CD4-positive, alpha-beta T cell (primary cell): ENCODE data around the gene NIN. TPM values are rescaled to one million over a fixed set of nuclear protein-coding genes. Genes with fewer than 3 reads are reported as not detected.

Experiments used
- ATAC-seq: fragments of 200-7000 bp; cut with Tn5 transposase; one replicate; pipeline ENCODE4 v1.10.0; 2022; ENCODE audit warnings: mild to moderate bottlenecking; ENCODE audit not compliant: poor library complexity
- CTCF ChIA-PET: fragments of 350-600 bp; sonication (Branson Sonifier 250); formaldehyde crosslinking; loops from one replicate; lab custom pipeline; 2021; ENCODE audit warnings: antibody characterized with exemption, inconsistent platforms; lab: Charles Lee
- POLR2A ChIA-PET: fragments of 350-600 bp; sonication (Branson Sonifier 250); formaldehyde crosslinking; loops from one replicate; lab custom pipeline; 2021; ENCODE audit warnings: antibody characterized with exemption, inconsistent platforms; lab: Charles Lee
- DNase-seq, 14 experiments: peaks; one replicate each; pipeline ENCODE4 v3.0.0-alpha.2; 2013 to 2020; ENCODE audit warnings: mixed read lengths in 2 of 14
- H3K27ac ChIP-seq, 2 donors: one replicate each; pipeline versions ENCODE4 v1.5.1 to v1.7.0; 2013; ENCODE audit warnings: low read length in 2 of 2, low read depth in 1 of 2, mild to moderate bottlenecking in 1 of 2
- H3K27me3 ChIP-seq, 2 experiments: 1 replicate in 1 of 2; 2 replicates in 1 of 2; pipeline versions ENCODE4 v1.6.1 to v1.7.0; 2013; ENCODE audit warnings: low read length in 2 of 2, control low read depth in 1 of 2, mild to moderate bottlenecking in 1 of 2, moderate library complexity in 1 of 2; ENCODE audit not compliant: insufficient read depth in 2 of 2, control insufficient read depth in 1 of 2
- H3K36me3 ChIP-seq: one replicate; pipeline ENCODE4 v1.6.1; 2013; ENCODE audit warnings: low read length, control low read depth; ENCODE audit not compliant: insufficient read depth
- H3K4me1 ChIP-seq: one replicate; pipeline ENCODE4 v1.6.1; 2013; ENCODE audit warnings: low read length, control low read depth; ENCODE audit not compliant: insufficient read depth
- H3K4me3 ChIP-seq: one replicate; pipeline ENCODE4 v1.5.1; 2013; ENCODE audit warnings: mild to moderate bottlenecking, low read length, moderate library complexity
- H3K9me3 ChIP-seq, 2 experiments: 1 replicate in 1 of 2; 2 replicates in 1 of 2; pipeline versions ENCODE4 v1.6.1 to v1.7.0; 2013; ENCODE audit warnings: low read length in 2 of 2, mild to moderate bottlenecking in 2 of 2, control low read depth in 1 of 2, moderate library complexity in 1 of 2; ENCODE audit not compliant: control insufficient read depth in 1 of 2, insufficient read depth in 1 of 2
- H3K27ac Mint-ChIP-seq: one replicate; pipeline ENCODE4 v1.8.0; 2020; ENCODE audit warnings: mixed read lengths
- H3K27me3 Mint-ChIP-seq: one replicate; pipeline ENCODE4 v1.8.0; 2021; ENCODE audit warnings: mixed read lengths
- H3K36me3 Mint-ChIP-seq: one replicate; pipeline ENCODE4 v1.8.0; 2021; ENCODE audit warnings: low read depth, mixed read lengths
- H3K4me1 Mint-ChIP-seq: one replicate; pipeline ENCODE4 v1.8.0; 2021; ENCODE audit warnings: low read depth, mixed read lengths
- H3K4me3 Mint-ChIP-seq: one replicate; pipeline ENCODE4 v1.8.0; 2020; ENCODE audit warnings: mild to moderate bottlenecking, mixed read lengths
- H3K9me3 Mint-ChIP-seq: one replicate; pipeline ENCODE4 v1.8.0; 2020; ENCODE audit warnings: mixed read lengths
- CTCF ChIP-seq: fragments of 200-600 bp; IDR thresholded peaks from one replicate; pipeline ENCODE4 v1.8.0; 2022; ENCODE audit warnings: antibody characterized with exemption, mild to moderate bottlenecking
- intact Hi-C, 2 experiments: fragments of 100-400 bp; cut with DNase I in 1 of 2; cut with micrococcal nuclease in 1 of 2; formaldehyde crosslinking; loops; one replicate each; pipeline versions ENCODE4 v1.15.1 to v1.9.0; 2023 to 2025; cut with DNase I, micrococcal nuclease
- total RNA-seq, 174 experiments: library from RNA in 2 of 174; stranded (reverse) in 2 of 174; gene quantifications; one replicate each; pipeline ENCODE4 v1.2.3 and lab custom pipeline; 2021 to 2026

NIN gene
- total RNA-seq, 2 experiments from 2014 or later: 96.8 to 98.5 TPM

GRCh38 chr14:50762931-50763300 lies 68.0 kb downstream of the NIN start:
- Mint-ChIP-seq H3K27ac (no peak overlapping the region), H3K9me3 (no peaks in the 10 kb centered on the region), H3K4me1 (no peaks in the 10 kb centered on the region), H3K27me3 (no peaks in the 10 kb centered on the region), H3K4me3 (no peak overlapping the region), H3K36me3 (peaks cover 81% of the 10 kb centered on the region)
- ATAC-seq (no peak), DNase-seq (no peak)
- TF ChIP-seq CTCF: no peak
- Histone ChIP-seq H3K36me3 (peaks cover 92% of the 10 kb centered on the region), H3K9me3 (no peaks in the 10 kb centered on the region), H3K27me3 (no peaks in the 10 kb centered on the region), H3K27ac (no peak overlapping the region), H3K4me3 (no peak overlapping the region), H3K4me1 (no peaks in the 10 kb centered on the region)
- POLR2A ChIA-PET: interaction anchor here (1.3 to 1.7 kb wide), 3 partner anchors 13 to 97 kb away, joined by 4 to 5 read pairs (median 4); no protein-coding TSS in a partner anchor
- intact Hi-C loops: no loop called here
- CTCF ChIA-PET: interaction anchor here (1.3 kb wide), 1 partner anchor 98 kb away, joined by 3 read pairs; no protein-coding TSS in a partner anchor

- no peak overlapping the region for H3K27ac Mint-ChIP-seq
- H3K27me3 ChIP-seq: no peaks in the 10 kb centered on the region
- peaks cover 78% of the 10 kb centered on the region for H3K36me3 Mint-ChIP-seq
- H3K4me1 ChIP-seq: no peaks in the 10 kb centered on the region
- ATAC-seq (no peak), DNase-seq (no peak)
- H3K4me3 ChIP-seq: no peak overlapping the region
- H3K9me3 Mint-ChIP-seq: no peaks in the 10 kb centered on the region
- CTCF ChIA-PET: interaction anchor here (0.5 to 1.6 kb wide), 2 partner anchors 25 to 98 kb away, joined by 3 to 4 read pairs; no protein-coding TSS in a partner anchor
- no peaks in the 10 kb centered on the region for H3K4me1 Mint-ChIP-seq
- no peak for TF ChIP-seq CTCF
- intact Hi-C loops: no loop called here
- no peak overlapping the region for H3K27ac ChIP-seq
- no peak overlapping the region for H3K4me3 Mint-ChIP-seq
- no peaks in the 10 kb centered on the region for H3K9me3 ChIP-seq
- H3K27me3 Mint-ChIP-seq: no peaks in the 10 kb centered on the region
- POLR2A ChIA-PET: interaction anchor here (1.3 to 1.7 kb wide), 2 partner anchors 14 to 23 kb away, joined by 4 to 5 read pairs; no protein-coding TSS in a partner anchor
- peaks cover 96% of the 10 kb centered on the region for H3K36me3 ChIP-seq
Measured at GRCh38 chr14:50762001-50762930, 68.7 kb downstream of the NIN start.

- no peak overlapping the region for H3K27ac ChIP-seq
Measured at GRCh38 chr14:50759800-50760543, 71.0 kb downstream of the NIN start.

More at GRCh38 chr14:50759800-50760543, 71.0 kb downstream of the NIN start:
- H3K4me3 Mint-ChIP-seq: no peak overlapping the region
- Histone ChIP-seq H3K9me3 (no peaks in the 10 kb centered on the region), H3K27me3 (no peaks in the 10 kb centered on the region), H3K36me3 (peaks cover 92% of the 10 kb centered on the region), H3K4me1 (no peaks in the 10 kb centered on the region), H3K4me3 (no peak overlapping the region)
- no peaks in the 10 kb centered on the region for H3K9me3 Mint-ChIP-seq
- no peaks in the 10 kb centered on the region for H3K4me1 Mint-ChIP-seq
- no peak overlapping the region for H3K27ac Mint-ChIP-seq
- TF ChIP-seq CTCF: no peak
- POLR2A ChIA-PET: interaction anchor here (0.6 kb wide), 1 partner anchor 473 kb away, joined by 3 read pairs; no protein-coding TSS in a partner anchor
- intact Hi-C loops: no loop called here
- no peaks in the 10 kb centered on the region for H3K27me3 Mint-ChIP-seq
- H3K36me3 Mint-ChIP-seq: peaks cover 55% of the 10 kb centered on the region
- CTCF ChIA-PET: interaction anchor here (1.0 kb wide), 1 partner anchor 18 kb away, joined by 3 read pairs; no protein-coding TSS in a partner anchor
- DNase-seq: no peak
- no peak for ATAC-seq
